GM23338 (cell line): ENCODE data around the gene ISCU. TPM values are rescaled to one million over a fixed set of nuclear protein-coding genes. Genes with fewer than 3 reads are reported as not detected.
"Not testable (repeated sequence)": the region's sequence is repeated elsewhere in the genome, so short reads cannot be mapped to it uniquely, and the experiment has no call there.

Experiments used
- ATAC-seq: fragments of 200-7000 bp; cut with Tn5 transposase; 3 replicates; pipeline ENCODE4 v1.9.1; 2020
- DNase-seq: peaks from one replicate; pipeline ENCODE4 v3.0.0-alpha.2; 2015; ENCODE audit warnings: low spot score
- H2AFZ ChIP-seq: fragments of 200-600 bp; sonication (generic); 2 replicates; pipeline ENCODE4 v1.8.0; 2016; ENCODE audit warnings: antibody characterized with exemption, mild to moderate bottlenecking, moderate library complexity
- H3F3A ChIP-seq: fragments of 200-600 bp; sonication (generic); replicated peaks from 2 replicates; pipeline ENCODE4 v1.8.0; 2017; ENCODE audit warnings: antibody characterized with exemption, mixed run types, low read depth
- H3K27ac ChIP-seq: fragments of 200-600 bp; sonication (generic); 2 replicates; pipeline ENCODE4 v1.6.1; 2016; ENCODE audit warnings: low read depth
- H3K27me3 ChIP-seq: fragments of 200-600 bp; sonication (generic); 2 replicates; pipeline ENCODE4 v1.8.0; 2016; ENCODE audit warnings: mild to moderate bottlenecking, mixed run types, moderate library complexity; ENCODE audit not compliant: insufficient read depth
- H3K36me3 ChIP-seq: fragments of 200-600 bp; sonication (generic); 2 replicates; pipeline ENCODE4 v1.8.0; 2016; ENCODE audit warnings: mild to moderate bottlenecking; ENCODE audit not compliant: insufficient read depth
- H3K4me1 ChIP-seq: fragments of 200-600 bp; sonication (generic); 2 replicates; pipeline ENCODE4 v1.8.0; 2016; ENCODE audit warnings: mild to moderate bottlenecking, moderate library complexity; ENCODE audit not compliant: insufficient read depth
- H3K4me2 ChIP-seq: fragments of 200-600 bp; sonication (generic); 2 replicates; pipeline ENCODE4 v1.7.1; 2017; ENCODE audit warnings: mixed run types
- H3K4me3 ChIP-seq: fragments of 200-600 bp; sonication (generic); 2 replicates; pipeline ENCODE4 v1.6.1; 2016; ENCODE audit warnings: mixed run types
- H3K79me2 ChIP-seq: fragments of 200-600 bp; sonication (generic); replicated peaks from 2 replicates; pipeline ENCODE4 v1.8.0; 2017; ENCODE audit warnings: mild to moderate bottlenecking; ENCODE audit not compliant: insufficient read depth
- H3K9me2 ChIP-seq: fragments of 200-600 bp; sonication (generic); 2 replicates; pipeline ENCODE4 v1.8.0; 2017; ENCODE audit not compliant: insufficient read depth
- H4K20me1 ChIP-seq: fragments of 200-600 bp; sonication (generic); replicated peaks from 2 replicates; pipeline ENCODE4 v1.8.0; 2017; ENCODE audit warnings: mild to moderate bottlenecking; ENCODE audit not compliant: insufficient read depth
- H3K27ac Mint-ChIP-seq: 2 replicates; pipeline ENCODE4 v1.8.0; 2020; ENCODE audit warnings: inconsistent platforms, mild to moderate bottlenecking, moderate library complexity, mixed read lengths
- H3K27me3 Mint-ChIP-seq: 3 replicates; pipeline ENCODE4 v1.8.0; 2022; ENCODE audit warnings: low read depth, mild to moderate bottlenecking, moderate library complexity, mixed read lengths, inconsistent platforms; ENCODE audit not compliant: insufficient read depth, poor library complexity
- H3K36me3 Mint-ChIP-seq: 3 replicates; pipeline ENCODE4 v1.8.0; 2021; ENCODE audit warnings: low read depth, mild to moderate bottlenecking, inconsistent platforms, moderate library complexity, mixed read lengths
- H3K4me1 Mint-ChIP-seq: 3 replicates; pipeline ENCODE4 v1.8.0; 2020; ENCODE audit warnings: mild to moderate bottlenecking, inconsistent platforms, mixed read lengths
- H3K4me3 Mint-ChIP-seq: 3 replicates; pipeline ENCODE4 v1.8.0; 2021; ENCODE audit warnings: moderate library complexity, mild to moderate bottlenecking, inconsistent platforms, mixed read lengths
- H3K9me3 Mint-ChIP-seq: 3 replicates; pipeline ENCODE4 v1.8.0; 2020; ENCODE audit warnings: moderate library complexity, mild to moderate bottlenecking, inconsistent platforms, mixed read lengths
- CREB1 ChIP-seq: fragments of 250-450 bp; sonication (Bioruptor Pico); IDR thresholded peaks from 2 replicates; pipeline ENCODE4 v1.5.0; 2020; ENCODE audit warnings: low read depth, mild to moderate bottlenecking, moderate library complexity
- ETS1 ChIP-seq: IDR thresholded peaks from 2 replicates; pipeline ENCODE4 v1.6.1; 2016; ENCODE audit warnings: antibody characterized with exemption
- EZH2 ChIP-seq: fragments of 200-600 bp; sonication (generic); IDR thresholded peaks from one replicate; pipeline ENCODE4 v1.8.0; 2017; ENCODE audit warnings: antibody characterized with exemption, mild to moderate bottlenecking, low read depth; ENCODE audit not compliant: unreplicated experiment
- EZH2phosphoT487 ChIP-seq: fragments of 200-600 bp; sonication (generic); IDR thresholded peaks from one replicate; pipeline ENCODE4 v1.8.1; 2018; ENCODE audit warnings: antibody characterized with exemption; ENCODE audit not compliant: unreplicated experiment
- JUNB ChIP-seq: IDR thresholded peaks from one replicate; pipeline ENCODE4 v1.6.1; 2016; ENCODE audit warnings: antibody characterized with exemption; ENCODE audit not compliant: unreplicated experiment
- STAT1 ChIP-seq: IDR thresholded peaks from one replicate; pipeline ENCODE4 v1.6.1; 2016; ENCODE audit warnings: antibody characterized with exemption; ENCODE audit not compliant: unreplicated experiment
- ZNF114 ChIP-seq: fragments of 250-450 bp; sonication (Bioruptor Pico); IDR thresholded peaks from 2 replicates; pipeline ENCODE4 v1.5.0; 2020; ENCODE audit warnings: mild to moderate bottlenecking, moderate library complexity
- ZNF331 ChIP-seq: fragments of 250-450 bp; sonication (Bioruptor Pico); IDR thresholded peaks from 2 replicates; pipeline ENCODE4 v1.5.0; 2020; ENCODE audit warnings: low read depth, mild to moderate bottlenecking, moderate library complexity
- polyA plus RNA-seq: library from polyadenylated mRNA; unstranded; fragments of >200 nt; fragmentation: Nextera tagmentation; extraction: Ambion mirVana; gene quantifications from 2 replicates; pipeline ENCODE4 v1.2.1, GENCODE V29; 2016
- total RNA-seq: library from RNA; depleted of rRNA; stranded (reverse); fragments of >200 nt; shearing (Covaris generic); gene quantifications from 2 replicates; pipeline ENCODE4 v1.2.3, GENCODE V29; 2014
- TF ChIP-seq, protein P1 (sequence below): fragments of 250-450 bp; sonication (Bioruptor Pico); IDR thresholded peaks from 2 replicates; pipeline ENCODE4 v1.5.0; 2020; ENCODE audit warnings: mild to moderate bottlenecking, moderate library complexity
- TF ChIP-seq, protein P2 (sequence below): IDR thresholded peaks from one replicate; pipeline ENCODE4 v1.6.1; 2018; ENCODE audit warnings: antibody characterized with exemption; ENCODE audit not compliant: unreplicated experiment

The ISCU gene
- total and polyA plus RNA-seq, 2 experiments from 2014 or later, result 123 to 129 TPM

- H3K27ac Mint-ChIP-seq, result no peak overlapping the region
- H3K36me3 Mint-ChIP-seq, result peaks cover 8% of the 10 kb centered on the region
- Histone ChIP-seq H3K27ac (no peak overlapping the region), H3K27me3 (no peaks in the 10 kb centered on the region), H2AFZ (no peak overlapping the region), H3K79me2 (no peaks in the 10 kb centered on the region), H3K4me3 (no peak overlapping the region), H4K20me1 (no peaks in the 10 kb centered on the region), H3K4me1 (no peaks in the 10 kb centered on the region), H3F3A (0 out of 2 replicates have a peak, but pooled peaks cover 3% of the 10 kb centered on the region), H3K36me3 (peaks cover 9% of the 10 kb centered on the region), H3K9me2 (no peaks in the 10 kb centered on the region), H3K4me2 (no peak overlapping the region)
- TF ChIP-seq, protein P1, sequence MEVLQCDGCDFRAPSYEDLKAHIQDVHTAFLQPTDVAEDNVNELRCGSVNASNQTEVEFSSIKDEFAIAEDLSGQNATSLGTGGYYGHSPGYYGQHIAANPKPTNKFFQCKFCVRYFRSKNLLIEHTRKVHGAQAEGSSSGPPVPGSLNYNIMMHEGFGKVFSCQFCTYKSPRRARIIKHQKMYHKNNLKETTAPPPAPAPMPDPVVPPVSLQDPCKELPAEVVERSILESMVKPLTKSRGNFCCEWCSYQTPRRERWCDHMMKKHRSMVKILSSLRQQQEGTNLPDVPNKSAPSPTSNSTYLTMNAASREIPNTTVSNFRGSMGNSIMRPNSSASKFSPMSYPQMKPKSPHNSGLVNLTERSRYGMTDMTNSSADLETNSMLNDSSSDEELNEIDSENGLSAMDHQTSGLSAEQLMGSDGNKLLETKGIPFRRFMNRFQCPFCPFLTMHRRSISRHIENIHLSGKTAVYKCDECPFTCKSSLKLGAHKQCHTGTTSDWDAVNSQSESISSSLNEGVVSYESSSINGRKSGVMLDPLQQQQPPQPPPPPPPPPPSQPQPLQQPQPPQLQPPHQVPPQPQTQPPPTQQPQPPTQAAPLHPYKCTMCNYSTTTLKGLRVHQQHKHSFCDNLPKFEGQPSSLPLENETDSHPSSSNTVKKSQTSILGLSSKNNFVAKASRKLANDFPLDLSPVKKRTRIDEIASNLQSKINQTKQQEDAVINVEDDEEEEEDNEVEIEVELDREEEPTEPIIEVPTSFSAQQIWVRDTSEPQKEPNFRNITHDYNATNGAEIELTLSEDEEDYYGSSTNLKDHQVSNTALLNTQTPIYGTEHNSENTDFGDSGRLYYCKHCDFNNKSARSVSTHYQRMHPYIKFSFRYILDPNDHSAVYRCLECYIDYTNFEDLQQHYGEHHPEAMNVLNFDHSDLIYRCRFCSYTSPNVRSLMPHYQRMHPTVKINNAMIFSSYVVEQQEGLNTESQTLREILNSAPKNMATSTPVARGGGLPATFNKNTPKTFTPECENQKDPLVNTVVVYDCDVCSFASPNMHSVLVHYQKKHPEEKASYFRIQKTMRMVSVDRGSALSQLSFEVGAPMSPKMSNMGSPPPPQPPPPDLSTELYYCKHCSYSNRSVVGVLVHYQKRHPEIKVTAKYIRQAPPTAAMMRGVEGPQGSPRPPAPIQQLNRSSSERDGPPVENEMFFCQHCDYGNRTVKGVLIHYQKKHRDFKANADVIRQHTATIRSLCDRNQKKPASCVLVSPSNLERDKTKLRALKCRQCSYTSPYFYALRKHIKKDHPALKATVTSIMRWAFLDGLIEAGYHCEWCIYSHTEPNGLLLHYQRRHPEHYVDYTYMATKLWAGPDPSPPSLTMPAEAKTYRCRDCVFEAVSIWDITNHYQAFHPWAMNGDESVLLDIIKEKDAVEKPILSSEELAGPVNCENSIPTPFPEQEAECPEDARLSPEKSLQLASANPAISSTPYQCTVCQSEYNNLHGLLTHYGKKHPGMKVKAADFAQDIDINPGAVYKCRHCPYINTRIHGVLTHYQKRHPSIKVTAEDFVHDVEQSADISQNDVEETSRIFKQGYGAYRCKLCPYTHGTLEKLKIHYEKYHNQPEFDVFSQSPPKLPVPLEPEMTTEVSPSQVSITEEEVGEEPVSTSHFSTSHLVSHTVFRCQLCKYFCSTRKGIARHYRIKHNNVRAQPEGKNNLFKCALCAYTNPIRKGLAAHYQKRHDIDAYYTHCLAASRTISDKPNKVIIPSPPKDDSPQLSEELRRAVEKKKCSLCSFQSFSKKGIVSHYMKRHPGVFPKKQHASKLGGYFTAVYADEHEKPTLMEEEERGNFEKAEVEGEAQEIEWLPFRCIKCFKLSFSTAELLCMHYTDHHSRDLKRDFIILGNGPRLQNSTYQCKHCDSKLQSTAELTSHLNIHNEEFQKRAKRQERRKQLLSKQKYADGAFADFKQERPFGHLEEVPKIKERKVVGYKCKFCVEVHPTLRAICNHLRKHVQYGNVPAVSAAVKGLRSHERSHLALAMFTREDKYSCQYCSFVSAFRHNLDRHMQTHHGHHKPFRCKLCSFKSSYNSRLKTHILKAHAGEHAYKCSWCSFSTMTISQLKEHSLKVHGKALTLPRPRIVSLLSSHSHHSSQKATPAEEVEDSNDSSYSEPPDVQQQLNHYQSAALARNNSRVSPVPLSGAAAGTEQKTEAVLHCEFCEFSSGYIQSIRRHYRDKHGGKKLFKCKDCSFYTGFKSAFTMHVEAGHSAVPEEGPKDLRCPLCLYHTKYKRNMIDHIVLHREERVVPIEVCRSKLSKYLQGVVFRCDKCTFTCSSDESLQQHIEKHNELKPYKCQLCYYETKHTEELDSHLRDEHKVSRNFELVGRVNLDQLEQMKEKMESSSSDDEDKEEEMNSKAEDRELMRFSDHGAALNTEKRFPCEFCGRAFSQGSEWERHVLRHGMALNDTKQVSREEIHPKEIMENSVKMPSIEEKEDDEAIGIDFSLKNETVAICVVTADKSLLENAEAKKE (CRISPR knock-in tag), result no peak
- TF ChIP-seq ZNF114 (CRISPR knock-in tag) (no peak), EZH2 (no peak), JUNB (no peak), ETS1 (no peak), STAT1 (no peak), CREB1 (CRISPR knock-in tag) (no peak), ZNF331 (CRISPR knock-in tag) (no peak), EZH2phosphoT487 (no peak)
- TF ChIP-seq, protein P2, sequence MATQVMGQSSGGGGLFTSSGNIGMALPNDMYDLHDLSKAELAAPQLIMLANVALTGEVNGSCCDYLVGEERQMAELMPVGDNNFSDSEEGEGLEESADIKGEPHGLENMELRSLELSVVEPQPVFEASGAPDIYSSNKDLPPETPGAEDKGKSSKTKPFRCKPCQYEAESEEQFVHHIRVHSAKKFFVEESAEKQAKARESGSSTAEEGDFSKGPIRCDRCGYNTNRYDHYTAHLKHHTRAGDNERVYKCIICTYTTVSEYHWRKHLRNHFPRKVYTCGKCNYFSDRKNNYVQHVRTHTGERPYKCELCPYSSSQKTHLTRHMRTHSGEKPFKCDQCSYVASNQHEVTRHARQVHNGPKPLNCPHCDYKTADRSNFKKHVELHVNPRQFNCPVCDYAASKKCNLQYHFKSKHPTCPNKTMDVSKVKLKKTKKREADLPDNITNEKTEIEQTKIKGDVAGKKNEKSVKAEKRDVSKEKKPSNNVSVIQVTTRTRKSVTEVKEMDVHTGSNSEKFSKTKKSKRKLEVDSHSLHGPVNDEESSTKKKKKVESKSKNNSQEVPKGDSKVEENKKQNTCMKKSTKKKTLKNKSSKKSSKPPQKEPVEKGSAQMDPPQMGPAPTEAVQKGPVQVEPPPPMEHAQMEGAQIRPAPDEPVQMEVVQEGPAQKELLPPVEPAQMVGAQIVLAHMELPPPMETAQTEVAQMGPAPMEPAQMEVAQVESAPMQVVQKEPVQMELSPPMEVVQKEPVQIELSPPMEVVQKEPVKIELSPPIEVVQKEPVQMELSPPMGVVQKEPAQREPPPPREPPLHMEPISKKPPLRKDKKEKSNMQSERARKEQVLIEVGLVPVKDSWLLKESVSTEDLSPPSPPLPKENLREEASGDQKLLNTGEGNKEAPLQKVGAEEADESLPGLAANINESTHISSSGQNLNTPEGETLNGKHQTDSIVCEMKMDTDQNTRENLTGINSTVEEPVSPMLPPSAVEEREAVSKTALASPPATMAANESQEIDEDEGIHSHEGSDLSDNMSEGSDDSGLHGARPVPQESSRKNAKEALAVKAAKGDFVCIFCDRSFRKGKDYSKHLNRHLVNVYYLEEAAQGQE, result no peak
- H3K9me3 Mint-ChIP-seq, result peaks cover 3% of the 10 kb centered on the region; the same call in 1 of the 3 replicates
- DNase-seq, result no peak
- peaks cover 2% of the 10 kb centered on the region for H3K27me3 Mint-ChIP-seq
- ATAC-seq, result no peak
- no peaks in the 10 kb centered on the region for H3K4me1 Mint-ChIP-seq
- no peak overlapping the region for H3K4me3 Mint-ChIP-seq
These were observed 10.9 kb downstream of the ISCU start for GRCh38 chr12:108573317-108573716.

- not testable (repeated sequence) for H3K4me3 Mint-ChIP-seq
These were observed 11.9 kb downstream of the ISCU start for GRCh38 chr12:108574276-108574675.

More at GRCh38 chr12:108574276-108574675, 11.9 kb downstream of the ISCU start:
- not testable (repeated sequence) for H3K36me3 ChIP-seq, H3K27me3 Mint-ChIP-seq, H3K4me2 ChIP-seq, H3K4me1 ChIP-seq, H3K27ac ChIP-seq, H3F3A ChIP-seq, H3K27me3 ChIP-seq, H3K27ac Mint-ChIP-seq, H3K4me3 ChIP-seq, H3K9me2 ChIP-seq, DNase-seq, H2AFZ ChIP-seq, H3K79me2 ChIP-seq, H4K20me1 ChIP-seq, ATAC-seq, H3K4me1 Mint-ChIP-seq, H3K36me3 Mint-ChIP-seq
- H3K9me3 Mint-ChIP-seq, result peaks cover 10% of the 10 kb centered on the region; the same call in 2 of the 3 replicates
